GM12874 (cell line): ENCODE measurements around the gene PRKN.

Experiments used
- CTCF ChIP-seq: IDR thresholded peaks from 2 replicates; pipeline ENCODE4 v1.5.1; 2011; ENCODE audit warnings: low read depth, mild to moderate bottlenecking, control low read depth, low read length, moderate library complexity; ENCODE audit not compliant: insufficient read depth

The PRKN gene

GRCh38 chr6:161496941-161497340 lies 1230.6 kb downstream of the PRKN start:
- no peak for TF ChIP-seq CTCF

- TF ChIP-seq CTCF: no peak
Measured at GRCh38 chr6:161494566-161494965, 1233.0 kb downstream of the PRKN start.

- no peak for TF ChIP-seq CTCF
Measured at GRCh38 chr6:161493576-161494118, 1233.9 kb downstream of the PRKN start.

- TF ChIP-seq CTCF: no peak
Measured at GRCh38 chr6:161489626-161490306, 1237.8 kb downstream of the PRKN start.

- no peak for TF ChIP-seq CTCF
Measured at GRCh38 chr6:161487694-161488093, 1239.9 kb downstream of the PRKN start.

GRCh38 chr6:161487217-161487531 lies 1240.4 kb downstream of the PRKN start:
- TF ChIP-seq CTCF: no peak

- TF ChIP-seq CTCF: no peak
Measured at GRCh38 chr6:161486361-161487216, 1241.0 kb downstream of the PRKN start.
